Subcutaneous adipose tissue (tissue), 4 donors: ENCODE data around the gene TCP10L. TPM values are rescaled to one million over a fixed set of nuclear protein-coding genes. Genes with fewer than 3 reads are reported as not detected.

Experiments
- total RNA-seq, 4 donors: library from RNA; depleted of rRNA; stranded (reverse); fragments of >200 nt; gene quantifications; one replicate each; pipeline ENCODE4 v1.1.0, GENCODE V29; 2016
- TF ChIP-seq, protein P1 (sequence below): fragments of 450-650 bp; IDR thresholded peaks from one replicate; pipeline ENCODE4 v1.5.1; 2016; ENCODE audit warnings: low read depth, mild to moderate bottlenecking, control low read depth, antibody characterized with exemption, moderate library complexity

The TCP10L gene
- total RNA-seq, 4 donors from 2014 or later: not detected

DNA sequence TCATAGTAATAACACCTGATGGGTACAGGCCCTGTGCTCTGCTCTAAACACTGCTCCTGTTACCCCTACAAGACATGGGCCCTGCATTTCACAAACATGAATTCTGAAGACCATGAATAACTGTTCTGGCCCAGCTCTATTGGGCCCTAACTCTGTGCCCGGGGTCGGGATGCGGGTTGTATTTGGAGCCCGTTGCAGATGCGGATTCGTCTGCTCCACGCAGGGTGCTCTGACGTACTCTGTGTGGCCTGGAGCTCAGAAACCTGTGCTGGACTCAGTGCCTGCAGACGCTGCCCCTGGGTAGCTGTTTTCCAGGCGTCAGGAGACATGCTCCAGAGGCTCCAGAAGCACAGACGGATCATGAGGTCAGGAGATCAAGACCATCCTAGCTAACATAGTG lies 10.1 kb upstream of the TCP10L start:
- TF ChIP-seq, protein P1, sequence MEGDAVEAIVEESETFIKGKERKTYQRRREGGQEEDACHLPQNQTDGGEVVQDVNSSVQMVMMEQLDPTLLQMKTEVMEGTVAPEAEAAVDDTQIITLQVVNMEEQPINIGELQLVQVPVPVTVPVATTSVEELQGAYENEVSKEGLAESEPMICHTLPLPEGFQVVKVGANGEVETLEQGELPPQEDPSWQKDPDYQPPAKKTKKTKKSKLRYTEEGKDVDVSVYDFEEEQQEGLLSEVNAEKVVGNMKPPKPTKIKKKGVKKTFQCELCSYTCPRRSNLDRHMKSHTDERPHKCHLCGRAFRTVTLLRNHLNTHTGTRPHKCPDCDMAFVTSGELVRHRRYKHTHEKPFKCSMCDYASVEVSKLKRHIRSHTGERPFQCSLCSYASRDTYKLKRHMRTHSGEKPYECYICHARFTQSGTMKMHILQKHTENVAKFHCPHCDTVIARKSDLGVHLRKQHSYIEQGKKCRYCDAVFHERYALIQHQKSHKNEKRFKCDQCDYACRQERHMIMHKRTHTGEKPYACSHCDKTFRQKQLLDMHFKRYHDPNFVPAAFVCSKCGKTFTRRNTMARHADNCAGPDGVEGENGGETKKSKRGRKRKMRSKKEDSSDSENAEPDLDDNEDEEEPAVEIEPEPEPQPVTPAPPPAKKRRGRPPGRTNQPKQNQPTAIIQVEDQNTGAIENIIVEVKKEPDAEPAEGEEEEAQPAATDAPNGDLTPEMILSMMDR: no peak

DNA sequence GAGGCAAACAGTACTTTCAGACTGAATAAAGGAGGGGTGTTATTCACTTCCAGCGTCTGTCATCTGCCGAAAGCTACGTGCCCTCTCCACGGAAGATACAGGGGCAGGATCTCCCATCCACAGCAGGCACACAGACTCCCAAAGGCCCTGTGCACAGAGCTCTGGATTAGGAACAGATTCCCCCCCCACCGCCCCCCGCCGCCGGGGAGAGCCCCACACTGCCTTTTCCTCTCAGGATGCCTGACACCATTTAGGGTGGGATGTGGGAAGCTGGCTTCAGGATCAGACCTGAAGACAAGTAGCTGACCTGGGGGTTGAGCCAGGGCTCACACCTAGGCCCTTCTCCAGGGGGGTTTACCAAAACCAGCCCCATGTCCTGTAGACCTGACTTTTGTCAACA lies 8.4 kb upstream of the TCP10L start:
- TF ChIP-seq, protein P1: no peak

DNA sequence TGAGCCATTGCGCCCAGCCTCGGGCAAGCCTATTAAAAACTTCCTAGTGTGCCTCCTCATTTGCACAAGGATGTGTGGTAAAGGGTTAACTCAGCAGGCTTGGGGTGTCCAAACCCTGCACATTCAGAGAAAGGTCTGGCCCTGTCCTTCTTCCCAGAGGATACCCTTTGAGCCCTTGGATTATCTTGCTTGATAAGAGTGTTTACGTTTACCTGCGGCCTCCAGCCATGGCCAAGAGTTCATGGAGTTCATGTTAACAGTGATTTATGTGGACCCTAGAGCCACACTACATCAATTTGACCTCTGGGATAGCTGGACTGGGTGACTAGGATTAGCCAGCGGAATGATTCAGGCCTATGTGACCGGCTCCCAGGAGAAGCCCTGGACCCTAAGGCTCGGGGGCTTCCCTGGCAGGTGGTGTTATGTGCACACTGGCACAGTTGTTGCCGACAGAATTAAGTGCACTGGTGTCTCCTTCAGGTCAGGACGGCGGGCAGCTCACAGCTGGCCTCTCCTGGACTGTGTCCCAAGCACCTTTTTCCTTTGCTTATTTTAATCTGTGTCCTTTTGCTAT lies 7.7 kb upstream of the TCP10L start:
- TF ChIP-seq, protein P1: no peak

DNA sequence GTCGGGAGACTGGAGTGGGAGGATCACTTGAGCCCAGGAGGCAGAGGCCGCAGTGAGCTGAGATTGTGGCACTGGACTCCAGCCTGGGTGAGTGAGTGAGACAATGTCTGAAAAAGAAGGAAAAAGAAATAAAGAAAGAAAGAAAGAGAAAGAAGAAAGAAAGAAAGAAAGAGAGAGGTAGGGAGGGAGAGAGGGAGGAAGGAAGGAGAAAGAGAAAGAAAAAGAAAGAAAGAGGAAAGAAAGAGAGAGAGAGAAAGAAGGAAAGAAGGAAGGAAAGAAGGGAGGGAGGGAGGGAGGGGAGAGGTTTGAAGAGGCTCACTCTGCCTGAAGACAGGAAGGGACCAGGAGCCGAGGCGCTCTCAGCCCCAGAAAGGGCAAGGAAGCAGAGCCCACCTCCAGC lies 4.8 kb upstream of the TCP10L start:
- TF ChIP-seq, protein P1: no peak

DNA sequence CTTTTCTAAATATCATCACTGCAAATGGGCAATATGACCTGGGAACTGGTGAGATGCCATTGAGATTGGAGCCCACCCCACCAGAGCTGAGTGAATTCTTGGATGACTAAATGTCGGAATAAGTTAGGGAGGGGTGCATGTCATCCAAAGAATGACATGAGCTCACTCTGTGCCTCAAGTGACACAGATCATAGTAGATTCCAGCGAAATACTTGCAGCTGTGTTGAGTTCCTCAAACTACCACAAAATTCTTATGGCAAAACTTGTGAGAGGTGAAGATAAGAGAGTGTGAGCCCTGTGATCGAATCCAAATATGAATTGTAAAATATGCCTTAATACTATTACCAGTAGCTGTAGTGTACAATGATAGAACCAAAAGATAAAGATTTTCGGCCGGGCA lies 2.3 kb upstream of the TCP10L start:
- TF ChIP-seq, protein P1: no peak

DNA sequence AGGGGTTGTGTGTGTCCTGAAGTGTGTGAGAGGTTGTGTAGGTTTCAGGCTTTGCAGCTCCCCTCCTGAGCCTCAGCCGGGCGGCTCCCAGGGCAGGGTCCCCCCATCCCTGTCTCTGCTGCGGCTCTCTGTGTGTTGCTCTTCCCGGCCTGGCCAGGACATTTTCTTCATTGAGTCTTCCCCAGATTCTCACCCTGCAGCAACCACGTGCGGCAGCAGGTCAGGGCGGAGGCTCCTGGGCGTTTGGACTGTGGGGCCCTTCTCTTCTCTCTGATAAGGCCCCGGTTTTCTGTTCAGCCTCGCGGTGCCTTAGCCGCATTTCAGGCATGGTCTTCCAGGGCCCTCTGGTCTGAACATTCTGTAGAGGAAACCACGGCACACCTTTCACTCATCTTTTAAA lies 1.8 kb upstream of the TCP10L start:
- TF ChIP-seq, protein P1: no peak

DNA sequence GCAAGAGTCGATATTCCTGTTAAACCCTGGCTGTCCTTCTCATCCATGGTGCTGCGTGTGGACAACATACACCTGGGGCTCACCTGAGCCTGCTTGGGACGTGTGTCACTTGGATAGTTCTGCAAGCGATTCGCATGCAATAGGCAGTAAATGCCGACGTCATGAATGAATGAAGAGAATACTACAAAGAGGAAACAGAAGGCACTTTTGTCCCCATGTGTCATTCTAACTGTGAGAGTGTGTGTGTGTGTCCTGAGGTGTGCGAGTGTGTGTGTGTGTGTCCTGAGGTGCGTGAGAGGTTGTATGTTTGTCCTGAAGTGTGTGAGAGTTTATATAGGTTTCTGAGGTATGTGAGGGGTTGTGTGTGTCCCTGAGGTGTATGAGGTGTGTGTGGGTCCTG lies 647 bp upstream of the TCP10L start:
- TF ChIP-seq, protein P1: no peak

DNA sequence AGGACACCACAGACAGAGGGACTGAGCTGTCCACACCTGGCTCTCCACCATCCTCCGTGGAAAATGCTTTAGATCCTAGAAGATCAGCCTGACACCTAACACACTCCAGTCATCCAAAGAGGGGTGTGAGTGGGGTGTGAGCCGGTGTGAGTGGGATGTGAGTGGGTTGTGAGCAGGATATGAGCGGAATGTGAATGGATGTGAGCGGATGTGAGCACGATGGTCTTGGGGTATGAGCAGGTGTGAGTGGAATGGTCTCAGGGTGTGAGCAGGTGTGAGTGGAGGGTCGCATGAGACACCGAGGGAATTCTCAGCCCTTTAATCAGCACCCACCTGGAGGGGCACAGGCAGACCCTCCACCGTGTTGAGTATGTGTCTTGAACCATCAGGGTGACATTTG lies 851 bp downstream of the TCP10L start:
- TF ChIP-seq, protein P1: no peak
